Stimulated activated CD8-positive, alpha-beta memory T cell treated with anti-CD3 and anti-CD28 coated beads, Interleukin-12 subunit alpha, Interleukin-12 subunit beta, amount 100 ng/mL, for 24 hours (primary cell): ENCODE data around the gene NUP188.
"Not testable (repeated sequence)": the region's sequence is repeated elsewhere in the genome, so short reads cannot be mapped to it uniquely, and the experiment has no call there.

Experiments used
- DNase-seq: peaks from one replicate; pipeline ENCODE4 v3.0.0-alpha.2; 2020; ENCODE audit errors: extremely low read depth

Gene NUP188

DNA sequence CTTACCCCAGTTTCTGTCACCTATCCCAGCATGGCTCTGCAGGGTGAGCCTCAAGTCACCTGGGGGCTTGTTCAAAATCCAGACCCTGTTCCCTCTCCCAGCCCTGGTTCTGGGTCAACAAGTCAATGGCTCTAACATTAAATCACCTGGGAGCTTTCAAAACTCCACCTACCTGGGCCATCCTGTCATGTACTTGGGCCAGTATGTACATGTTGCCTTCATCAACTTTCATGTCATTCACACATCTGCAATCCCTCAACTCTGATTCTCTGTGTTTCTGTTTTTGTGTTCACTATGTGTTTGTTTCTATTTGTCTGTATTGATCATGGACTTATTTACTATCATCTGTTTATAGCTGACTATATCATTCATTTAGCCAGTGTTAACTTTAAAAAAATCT lies 82.7 kb downstream of the NUP188 start:
- DNase-seq = no peak

DNA sequence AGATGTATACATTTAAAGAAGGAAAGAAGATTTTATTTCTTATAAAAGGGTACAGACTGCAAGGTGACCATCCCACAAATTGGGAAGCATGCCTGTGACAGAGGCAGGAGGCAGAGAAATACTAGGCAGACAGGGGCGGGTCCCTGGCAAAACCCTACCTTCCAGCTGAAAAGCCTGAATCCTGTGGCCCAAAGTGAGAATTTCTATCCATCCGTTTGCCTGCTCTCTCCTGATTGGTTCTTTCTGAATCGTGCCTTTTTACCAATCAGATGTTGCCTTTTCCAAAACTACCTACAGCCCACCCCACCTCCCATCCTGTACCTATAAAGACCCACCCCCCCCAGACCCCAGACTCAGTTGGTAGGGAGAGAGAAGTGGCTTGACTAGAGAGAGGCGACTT lies 84.0 kb downstream of the NUP188 start:
- DNase-seq = no peak

DNA sequence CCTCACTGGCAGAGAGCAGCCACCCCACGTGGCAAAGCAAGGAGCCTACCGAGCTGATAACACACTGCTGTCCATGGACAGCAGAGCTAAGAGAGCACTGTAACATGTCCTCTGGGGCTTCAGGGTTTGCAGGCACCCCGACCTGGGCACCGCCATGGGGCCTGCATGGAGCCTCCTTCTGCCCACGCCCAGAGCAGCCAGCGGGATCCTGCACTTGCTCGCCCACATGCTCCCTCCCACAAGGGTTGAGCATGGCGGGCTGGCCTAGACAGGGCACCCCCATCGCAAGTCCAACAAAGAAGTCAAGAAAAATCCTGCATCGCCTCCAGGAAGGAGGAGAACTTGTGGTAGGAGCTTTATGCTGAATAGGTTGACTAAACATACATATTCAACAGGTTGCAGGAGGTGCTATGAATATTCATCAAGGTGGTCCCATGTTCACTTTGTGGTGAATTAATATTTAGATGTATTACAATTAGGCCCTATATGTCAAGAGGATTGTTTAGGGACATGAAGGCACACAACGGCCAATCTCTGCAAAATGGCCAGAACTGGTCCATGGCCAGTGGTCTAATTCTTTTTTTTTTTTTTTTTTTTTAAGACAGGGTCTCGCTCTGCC lies 85.2 kb downstream of the NUP188 start:
- no peak for DNase-seq

DNA sequence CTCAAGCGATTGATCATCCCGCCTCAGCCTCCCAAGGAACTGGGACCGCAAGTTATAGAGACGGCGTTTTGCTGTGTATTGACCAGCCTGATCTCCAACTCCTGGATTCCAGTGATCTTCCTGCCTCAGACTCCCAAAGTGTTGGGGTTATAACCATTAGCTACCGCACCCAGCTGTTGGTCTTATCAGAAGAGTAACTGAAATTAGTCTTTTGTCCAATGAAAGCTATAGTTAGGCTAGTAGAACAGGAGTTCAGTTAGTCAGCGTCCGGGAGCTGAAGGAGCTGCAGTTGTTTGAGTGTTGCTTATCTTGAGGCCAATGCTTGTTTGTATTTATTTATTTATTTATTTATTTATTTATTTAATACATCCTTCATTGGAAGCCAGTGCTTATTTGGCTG lies 85.7 kb downstream of the NUP188 start:
- DNase-seq = no peak

DNA sequence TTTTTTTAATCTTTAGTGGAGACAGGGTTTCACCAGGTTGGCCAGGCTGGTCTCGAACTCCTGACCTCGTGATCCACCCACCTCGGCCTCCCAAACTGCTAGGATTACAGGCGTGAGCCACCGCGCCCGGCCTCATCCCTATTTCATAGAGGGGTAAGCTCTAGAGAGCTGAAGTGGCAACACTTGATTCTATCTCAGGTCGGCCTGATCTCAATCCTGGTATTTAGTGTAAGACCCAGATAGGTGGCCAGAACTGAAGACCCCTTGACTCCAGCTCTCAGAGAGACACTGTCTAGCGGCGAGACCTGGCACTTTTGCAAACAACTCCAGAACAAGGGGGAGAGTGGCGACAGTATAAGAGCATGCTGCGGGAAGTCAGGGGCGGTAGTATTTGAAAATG lies 88.3 kb downstream of the NUP188 start:
- DNase-seq = not testable (repeated sequence)

DNA sequence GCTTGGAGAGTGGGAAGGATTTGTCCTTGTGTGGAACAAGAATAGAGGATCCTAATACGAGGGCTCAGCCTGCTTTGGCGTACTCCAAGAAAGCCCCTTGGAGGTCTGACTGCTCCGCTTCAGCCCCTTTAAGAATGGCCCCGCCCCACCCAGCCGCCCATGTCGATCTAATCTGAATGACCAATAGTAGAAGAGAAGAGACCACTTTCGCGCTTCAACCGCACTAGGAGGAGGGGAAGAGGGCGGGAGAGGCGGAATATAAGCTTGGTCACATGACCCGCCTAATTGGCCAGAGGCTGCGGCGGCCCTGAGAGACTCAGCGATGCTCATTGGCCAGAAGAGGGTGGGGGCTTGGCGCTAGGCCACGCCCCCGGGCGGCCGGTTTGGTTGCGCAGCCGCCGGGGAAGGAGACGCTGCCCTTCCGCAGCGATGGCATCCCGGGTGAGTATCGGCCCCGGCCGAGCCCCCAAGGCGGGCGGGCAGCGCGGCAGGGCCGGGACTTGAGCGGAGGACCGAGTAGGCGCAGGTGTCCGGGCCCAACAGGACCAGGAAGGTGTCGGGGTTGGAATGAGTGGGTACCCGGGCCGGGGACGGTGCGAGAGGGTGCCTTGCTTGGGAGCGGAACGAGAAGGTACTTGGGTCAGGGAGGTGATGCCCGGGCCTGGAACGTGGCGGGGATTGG lies 88.9 kb downstream of the NUP188 start, which contains the start of gene MIGA2:
MIGA2 (plus strand) TSS at position 386 of the 682 bp plus-strand sequence. CDS start 3,969 bp downstream, outside the sequence.
- peak; percentile 86 for DNase-seq

DNA sequence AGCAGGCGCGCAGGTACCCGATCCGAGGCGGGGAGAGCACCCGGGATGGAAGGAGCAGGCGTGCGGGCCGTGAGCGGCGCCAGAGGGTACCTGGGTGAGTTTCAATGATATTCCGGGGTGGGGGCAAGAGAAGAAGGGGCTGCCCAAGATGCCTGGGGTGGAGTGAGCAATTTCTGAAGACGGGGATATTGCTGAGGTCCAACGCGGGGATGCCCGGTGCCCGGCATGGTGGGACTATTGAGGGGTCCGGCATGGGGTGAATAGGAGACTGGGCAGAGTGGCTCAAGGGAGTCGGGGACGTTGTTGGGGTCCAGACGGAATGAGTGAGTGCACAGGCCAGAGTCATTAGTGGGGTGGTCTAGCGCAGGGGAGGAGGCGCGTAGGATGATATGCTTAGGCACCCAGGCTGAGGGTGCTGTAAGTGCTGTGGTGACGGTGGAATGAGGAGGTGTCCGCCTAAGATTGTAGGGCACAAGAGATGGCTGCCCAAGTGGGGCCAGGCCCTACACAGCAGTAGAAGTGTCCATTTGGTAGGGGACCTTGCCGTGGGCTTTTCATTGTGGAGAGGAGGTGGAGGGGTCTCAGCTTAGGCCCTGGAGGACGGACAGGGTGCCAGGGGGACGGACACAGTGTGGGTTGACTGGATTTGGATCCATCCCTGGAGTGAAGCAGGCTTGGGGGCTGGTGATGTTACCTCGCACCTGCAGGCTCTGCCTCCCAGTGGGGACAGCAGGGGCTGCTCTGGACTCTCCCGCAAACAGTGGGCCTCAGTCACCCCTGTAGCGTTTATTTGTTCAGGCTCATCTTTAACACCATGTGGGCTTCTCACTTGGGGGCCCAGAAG lies 89.6 kb downstream of the NUP188 start:
- no peak for DNase-seq

DNA sequence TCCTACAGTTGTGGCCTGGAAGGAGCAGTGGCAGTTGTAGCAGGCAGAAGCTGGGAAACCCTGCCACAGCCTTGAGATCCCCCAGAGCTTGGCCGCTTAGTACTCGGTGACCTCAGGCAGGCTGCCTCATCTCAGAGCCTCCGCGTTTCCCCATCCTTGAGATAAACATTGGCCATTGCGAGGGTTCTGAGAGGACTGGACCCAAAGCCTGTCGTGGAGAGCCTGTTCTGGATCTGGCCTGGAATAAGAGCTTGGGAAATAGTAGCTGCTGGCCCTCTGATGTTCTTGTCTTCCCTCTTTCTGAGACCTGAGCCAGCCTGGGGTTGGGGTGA lies 90.2 kb downstream of the NUP188 start:
- DNase-seq = no peak

DNA sequence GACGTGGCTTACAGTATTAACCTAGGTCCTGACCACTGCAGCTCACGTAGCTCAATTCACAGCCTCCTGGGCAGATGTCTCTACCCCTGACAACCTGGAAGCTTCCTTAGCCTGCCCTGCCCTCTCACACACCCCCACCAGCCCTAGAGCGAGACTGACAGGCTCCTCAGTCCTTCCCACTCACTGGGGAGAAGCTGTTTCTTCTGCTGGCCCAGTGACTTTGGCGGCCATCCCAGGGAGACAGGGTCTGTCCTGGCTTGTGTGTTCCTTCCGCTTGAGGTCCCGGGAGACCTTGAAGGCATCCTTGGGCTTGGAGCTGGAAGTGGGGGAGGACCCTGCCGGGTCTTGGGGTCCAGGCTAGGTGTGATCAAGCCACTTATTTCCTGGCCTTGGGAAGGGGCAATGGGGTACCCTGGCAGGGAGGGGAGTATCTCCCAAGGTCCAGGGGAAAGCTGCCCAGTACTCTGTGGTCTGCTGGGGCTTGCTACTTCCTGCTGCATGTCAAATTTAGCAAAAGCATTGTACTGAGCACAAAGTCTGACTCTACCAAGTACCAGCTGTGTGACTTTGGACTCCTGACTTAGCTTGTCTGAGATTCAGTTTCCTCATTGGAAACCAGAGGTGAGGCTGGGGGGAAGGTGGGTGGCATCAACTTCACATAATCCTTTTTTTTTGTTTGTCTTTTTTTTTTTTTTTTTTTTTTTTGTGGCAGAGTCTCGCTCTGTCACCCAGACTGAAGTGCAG lies 90.8 kb downstream of the NUP188 start:
- no peak for DNase-seq

DNA sequence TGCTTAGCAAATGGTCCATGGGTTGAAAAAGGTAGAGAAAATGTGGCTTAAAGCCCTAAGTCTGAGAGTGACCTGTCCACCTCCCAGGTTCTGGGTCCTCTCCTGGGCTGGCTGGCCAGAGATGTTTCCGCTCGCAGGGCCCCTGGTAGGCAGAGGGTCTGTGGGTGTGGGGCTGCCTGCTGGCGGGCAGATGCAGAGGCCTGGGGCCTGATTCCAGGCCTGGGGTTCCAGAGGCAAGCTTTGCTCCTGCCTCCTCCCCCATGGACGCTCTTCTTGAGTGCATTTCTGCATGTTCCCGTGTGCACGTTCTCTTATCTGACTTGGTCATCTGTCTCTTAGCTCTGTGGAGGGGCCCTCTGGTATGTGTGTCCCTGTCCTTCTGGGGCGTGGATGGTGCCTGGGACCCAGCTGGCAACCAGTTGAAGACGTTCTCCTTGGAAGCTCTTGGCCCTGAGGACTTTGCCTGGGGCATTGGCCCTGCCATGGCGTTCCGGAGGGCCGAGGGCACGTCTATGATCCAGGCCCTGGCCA lies 92.7 kb downstream of the NUP188 start:
- DNase-seq = no peak

DNA sequence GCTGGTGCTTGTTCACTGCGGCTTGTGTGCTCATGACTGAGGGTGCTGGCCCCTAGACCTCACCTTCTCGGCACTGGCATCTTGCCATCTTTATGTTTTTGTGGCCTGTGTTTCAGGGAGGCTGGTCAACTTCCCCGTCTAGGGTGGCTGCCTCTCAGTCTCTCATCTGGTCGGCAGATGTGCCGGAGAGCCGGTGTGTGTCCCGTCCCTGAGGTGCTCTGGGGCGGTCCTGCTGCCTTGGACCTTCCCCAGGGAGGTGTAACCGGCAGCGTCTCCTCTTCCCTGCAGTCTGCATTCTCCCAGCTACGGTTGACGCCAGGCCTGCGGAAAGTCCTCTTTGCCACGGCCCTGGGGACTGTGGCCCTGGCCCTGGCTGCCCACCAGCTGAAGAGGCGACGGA lies 94.5 kb downstream of the NUP188 start:
- no peak for DNase-seq

DNA sequence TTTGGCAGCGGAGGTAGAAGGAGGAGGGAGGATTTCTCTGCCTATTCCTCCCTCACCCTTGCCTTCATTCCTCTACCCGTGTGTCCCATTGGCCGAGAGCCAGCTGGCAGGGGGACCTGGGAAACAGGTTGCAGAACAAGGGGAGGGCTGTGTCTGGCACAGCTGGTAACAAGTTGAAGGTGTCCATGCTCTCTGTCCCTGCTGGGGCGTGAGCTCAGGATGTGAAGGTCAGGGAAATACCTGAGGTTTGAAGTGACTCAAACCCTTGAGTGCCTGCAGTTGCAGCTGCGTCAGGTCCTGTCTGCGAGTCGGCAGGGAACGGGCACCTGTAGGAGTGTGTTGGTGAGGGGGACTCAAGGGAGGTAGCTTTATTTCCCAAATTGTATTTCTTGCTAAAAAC lies 105.1 kb downstream of the NUP188 start:
- DNase-seq = no peak

DNA sequence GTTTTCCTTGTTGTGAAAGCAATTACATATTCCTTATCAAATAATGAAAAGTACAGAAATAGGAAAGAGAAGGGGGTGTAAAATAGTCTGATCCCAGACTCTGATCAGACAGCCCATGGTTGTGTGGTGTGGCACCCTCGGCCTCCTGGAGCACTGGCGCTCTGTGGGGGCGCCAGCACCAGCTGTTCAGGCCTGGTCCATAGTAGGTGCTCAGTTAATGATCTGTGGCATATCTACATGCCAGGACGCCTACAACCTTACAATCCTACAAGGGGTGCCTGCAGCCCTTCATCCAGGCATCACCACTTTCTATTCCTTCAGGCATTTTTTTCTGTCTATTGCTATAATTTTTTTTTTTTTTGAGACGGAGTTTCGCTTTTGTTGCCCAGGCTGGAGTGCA lies 105.5 kb downstream of the NUP188 start:
- no peak for DNase-seq

DNA sequence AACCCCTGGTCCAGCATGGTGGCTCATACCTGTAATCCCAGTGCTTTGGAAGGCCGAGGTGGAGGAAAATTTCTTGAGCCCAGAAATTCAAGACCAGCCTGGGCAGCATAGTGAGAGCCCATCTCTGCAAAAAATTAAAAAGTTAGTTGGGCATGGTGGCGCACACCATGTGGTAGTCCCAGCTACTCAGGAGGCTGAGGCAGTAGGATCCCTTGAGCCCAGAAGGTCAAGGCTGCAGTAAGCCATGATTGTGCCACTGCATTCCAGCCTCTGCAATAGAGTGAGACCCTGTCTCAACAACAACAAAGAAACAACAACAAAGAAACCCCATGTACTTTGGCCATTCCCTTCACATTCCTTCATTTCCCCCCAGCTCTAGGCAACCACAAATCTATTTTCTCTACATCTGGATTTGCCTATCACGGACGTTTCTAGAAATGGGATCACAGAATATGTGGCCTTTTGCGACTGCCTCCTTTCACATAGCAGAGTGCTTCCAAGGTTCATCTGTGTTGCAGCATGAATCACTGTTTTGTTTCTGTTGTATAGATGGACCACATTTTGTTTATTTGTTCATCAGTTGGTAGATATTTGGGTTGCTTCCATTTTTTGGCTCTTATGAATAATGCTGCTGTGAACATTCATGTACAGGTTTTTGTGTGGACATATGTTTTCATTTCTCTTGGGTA lies 106.8 kb downstream of the NUP188 start:
- DNase-seq = no peak
